Activated T-cell treated with anti-CD3 and anti-CD28 coated beads, Interleukin-2, amount 50 U/mL, for 1 hour (primary cell): ENCODE data around the gene CACHD1.
"Not testable (repeated sequence)": the region's sequence is repeated elsewhere in the genome, so short reads cannot be mapped to it uniquely, and the experiment has no call there.

Experiments
- DNase-seq: peaks from one replicate; pipeline ENCODE4 v3.0.0-alpha.2; 2020

CACHD1 gene

GRCh38 chr1:64675718-64676345 is 205.9 kb downstream of the CACHD1 start:
- DNase-seq: no peak

- no peak for DNase-seq
Observed at GRCh38 chr1:64676386-64676785, 206.5 kb downstream of the CACHD1 start.

- no peak for DNase-seq
Observed at GRCh38 chr1:64677532-64677931, 207.6 kb downstream of the CACHD1 start.

- no peak for DNase-seq
Observed at GRCh38 chr1:64678366-64678765, 208.4 kb downstream of the CACHD1 start.

- no peak for DNase-seq
Observed at GRCh38 chr1:64679177-64679576, 209.2 kb downstream of the CACHD1 start.

- DNase-seq: no peak
Observed at GRCh38 chr1:64680599-64680998, 210.7 kb downstream of the CACHD1 start.

- no peak for DNase-seq
Observed at GRCh38 chr1:64681043-64681442, 211.1 kb downstream of the CACHD1 start.

- DNase-seq: no peak
Observed at GRCh38 chr1:64683419-64683818, 213.5 kb downstream of the CACHD1 start.

- no peak for DNase-seq
Observed at GRCh38 chr1:64685217-64685616, 215.3 kb downstream of the CACHD1 start.

GRCh38 chr1:64685765-64686341 is 215.9 kb downstream of the CACHD1 start:
- no peak for DNase-seq

- DNase-seq: peak; percentile 27
Observed at GRCh38 chr1:64686828-64687724, 217.1 kb downstream of the CACHD1 start.

- no peak for DNase-seq
Observed at GRCh38 chr1:64687725-64688327, 217.9 kb downstream of the CACHD1 start.

- no peak for DNase-seq
Observed at GRCh38 chr1:64691626-64692025, 221.7 kb downstream of the CACHD1 start.

- no peak for DNase-seq
Observed at GRCh38 chr1:64692911-64693310, 223.0 kb downstream of the CACHD1 start.

GRCh38 chr1:64693406-64693805 is 223.5 kb downstream of the CACHD1 start:
- DNase-seq: no peak

GRCh38 chr1:64696879-64697278 is 226.9 kb downstream of the CACHD1 start:
- no peak for DNase-seq

- no peak for DNase-seq
Observed at GRCh38 chr1:64699327-64699726, 229.4 kb downstream of the CACHD1 start.

- no peak for DNase-seq
Observed at GRCh38 chr1:64701071-64701470, 231.1 kb downstream of the CACHD1 start.

- no peak for DNase-seq
Observed at GRCh38 chr1:64701886-64702285, 232.0 kb downstream of the CACHD1 start.

GRCh38 chr1:64702670-64703069 is 232.7 kb downstream of the CACHD1 start:
- DNase-seq: not testable (repeated sequence)

- DNase-seq: no peak
Observed at GRCh38 chr1:64703600-64703999, 233.7 kb downstream of the CACHD1 start.

- no peak for DNase-seq
Observed at GRCh38 chr1:64705591-64705990, 235.7 kb downstream of the CACHD1 start.

- no peak for DNase-seq
Observed at GRCh38 chr1:64711266-64711665, 241.3 kb downstream of the CACHD1 start.

GRCh38 chr1:64712049-64712448 is 242.1 kb downstream of the CACHD1 start:
- no peak for DNase-seq
